NCI-H345 treated with DMSO at 0.1 percent for 48 hours (cell line): ENCODE results near the gene CORO2B.
A peak's percentile ranks its signal among the peaks of the same experiment; 100 is the strongest.

ENCODE experiments used
- DNase-seq: peaks from one replicate; lab custom pipeline; 2025; ENCODE audit not compliant: unreplicated experiment; lab: John Stamatoyannopoulos, UW

Gene CORO2B

DNA sequence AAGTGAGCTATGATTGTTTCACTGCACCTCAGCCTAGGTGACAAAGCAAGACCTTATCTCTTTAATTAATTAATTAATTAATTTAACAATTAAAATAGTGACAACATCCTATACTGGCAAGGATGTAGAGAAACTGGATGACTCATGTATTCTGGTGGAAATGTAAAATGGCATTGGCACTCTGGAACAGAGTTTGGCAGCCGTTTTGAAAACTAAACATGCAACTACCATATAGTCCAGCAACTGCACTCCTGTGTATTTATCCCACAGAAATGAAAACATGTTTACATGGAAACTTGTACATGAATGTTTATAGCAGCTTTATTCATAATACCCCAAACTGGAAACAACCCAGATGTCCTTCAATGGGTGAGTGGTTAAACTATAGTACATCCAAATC, 185.3 kb downstream of the CORO2B start:
- no peak for DNase-seq

DNA sequence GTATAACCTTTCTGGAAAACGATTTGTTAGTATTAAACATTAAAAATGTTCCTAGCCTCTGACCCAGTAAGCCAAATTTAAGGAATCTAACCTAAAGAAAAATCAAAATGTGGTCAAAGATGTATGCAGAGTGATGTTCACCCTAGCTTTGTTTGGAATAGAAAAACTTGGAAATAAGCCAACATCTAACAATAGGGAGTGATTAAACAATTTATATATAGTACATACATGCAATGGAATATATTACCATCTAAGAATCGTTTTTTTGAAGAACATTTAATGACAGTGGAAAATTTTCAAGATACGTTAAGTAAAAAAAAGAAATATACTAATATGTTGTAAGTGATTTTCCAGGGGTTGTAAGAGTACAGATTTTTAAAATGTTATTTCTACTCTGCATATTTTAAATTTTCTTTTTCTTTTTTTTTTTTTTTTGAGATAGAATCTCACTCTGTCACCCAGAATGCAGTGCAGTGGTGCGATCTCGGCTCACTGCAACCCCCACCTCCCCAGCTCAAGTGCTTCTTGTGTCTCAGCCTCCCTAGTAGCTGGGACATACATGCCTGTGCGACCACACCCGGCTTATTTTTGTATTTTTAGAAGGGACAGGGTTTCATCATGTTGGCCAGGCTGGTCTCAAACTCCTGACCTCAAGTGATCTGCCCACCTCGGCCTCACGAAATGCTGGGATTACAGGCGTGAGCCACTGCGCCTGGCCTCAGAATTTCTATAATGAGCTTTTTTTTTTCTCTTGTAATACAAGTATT, 187.0 kb downstream of the CORO2B start:
- DNase-seq = peak; percentile 5

DNA sequence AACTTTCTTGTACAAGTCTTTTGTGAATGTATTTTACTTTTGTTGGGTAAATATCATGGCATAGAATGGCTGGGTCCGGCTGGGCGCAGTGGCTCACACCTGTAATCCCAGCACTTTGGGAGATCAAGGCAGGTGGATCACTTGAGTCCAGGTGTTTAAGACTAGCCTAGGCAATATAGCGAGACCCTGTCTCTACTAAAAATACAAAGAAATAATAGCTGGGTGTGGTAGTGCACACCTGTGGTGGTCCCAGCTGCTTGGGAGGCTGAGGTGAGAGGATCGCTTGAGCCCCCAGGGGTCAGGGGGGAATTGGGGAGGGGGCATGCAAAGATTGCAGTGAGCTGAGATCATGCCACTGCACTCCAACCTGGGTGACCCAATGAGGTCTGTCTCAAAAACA, 189.0 kb downstream of the CORO2B start:
- DNase-seq = no peak

DNA sequence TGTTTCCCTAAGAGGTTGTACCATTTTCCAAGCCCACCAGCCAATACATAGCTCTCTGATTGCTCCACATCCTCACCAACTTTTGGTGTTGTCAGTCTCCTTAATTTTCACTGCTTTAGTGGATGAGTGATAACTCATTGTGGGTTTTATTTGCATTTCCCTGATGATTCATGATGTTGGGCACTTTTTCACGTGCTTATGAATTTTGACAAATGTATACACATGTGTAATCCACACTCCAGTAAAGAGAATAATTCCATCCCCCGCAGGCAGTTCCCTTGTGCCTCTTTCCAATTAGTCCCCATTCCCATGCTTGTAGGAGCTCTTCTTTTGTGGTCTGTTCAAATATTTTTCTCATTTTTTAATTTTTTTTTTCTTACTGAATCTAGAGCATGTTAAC, 189.5 kb downstream of the CORO2B start:
- no peak for DNase-seq

DNA sequence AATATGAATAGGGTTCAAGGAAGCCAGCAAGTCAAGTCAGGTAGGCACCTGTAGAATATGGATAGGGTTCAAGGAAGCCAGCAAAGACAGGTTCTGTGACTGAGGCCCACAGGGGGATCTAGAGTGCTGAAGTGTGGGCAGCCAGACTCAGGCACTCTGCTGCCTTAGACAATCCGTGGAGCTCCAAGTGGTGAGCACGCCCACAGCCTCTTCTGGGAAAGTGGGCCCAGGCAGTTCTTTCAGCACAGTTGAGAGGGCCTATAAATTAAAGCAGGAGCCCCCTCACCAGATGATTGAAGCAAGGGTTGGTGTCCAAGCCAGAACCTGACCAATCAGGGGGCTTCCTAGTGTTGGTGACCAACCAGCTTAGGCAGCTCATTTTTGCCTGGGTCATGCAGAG, 190.9 kb downstream of the CORO2B start:
- DNase-seq = no peak

DNA sequence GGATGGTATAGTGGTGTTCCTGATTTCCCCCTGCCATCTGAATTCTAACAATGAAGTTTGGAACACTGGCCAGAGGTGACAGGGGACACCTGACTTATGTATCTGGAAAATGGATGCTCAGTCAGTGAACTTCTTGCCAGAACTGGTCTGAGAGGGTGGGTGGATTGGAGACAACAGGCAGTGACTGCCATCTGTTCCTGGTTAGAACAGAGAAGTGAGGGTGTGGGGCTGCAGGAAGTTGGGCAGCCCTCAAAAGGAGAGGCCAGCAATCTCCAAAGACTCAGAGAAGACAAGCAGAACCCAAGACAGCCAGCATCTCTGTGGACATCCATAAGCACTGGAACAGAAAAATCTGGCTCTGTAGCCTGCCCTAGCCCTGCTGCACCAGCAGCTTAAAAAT, 191.4 kb downstream of the CORO2B start:
- no peak for DNase-seq

DNA sequence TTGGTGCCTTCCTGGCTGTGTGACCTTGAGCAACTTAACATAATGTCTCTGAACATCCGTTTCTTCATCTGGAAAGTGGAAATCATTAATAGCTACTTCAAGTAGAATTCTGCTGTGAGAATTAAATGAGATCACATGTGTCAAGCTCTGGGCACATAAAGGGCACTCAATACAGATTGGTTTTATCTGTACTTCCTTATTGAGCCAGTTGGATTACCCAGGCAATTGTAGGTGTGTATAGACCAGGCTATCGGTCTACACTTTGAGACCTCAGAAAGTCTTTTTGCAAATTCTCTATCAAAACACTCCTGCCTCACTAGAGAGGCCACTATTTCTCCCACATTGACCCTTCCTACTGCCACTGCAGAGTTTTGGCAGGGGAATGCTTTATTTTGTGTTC, 194.2 kb downstream of the CORO2B start:
- DNase-seq = no peak

DNA sequence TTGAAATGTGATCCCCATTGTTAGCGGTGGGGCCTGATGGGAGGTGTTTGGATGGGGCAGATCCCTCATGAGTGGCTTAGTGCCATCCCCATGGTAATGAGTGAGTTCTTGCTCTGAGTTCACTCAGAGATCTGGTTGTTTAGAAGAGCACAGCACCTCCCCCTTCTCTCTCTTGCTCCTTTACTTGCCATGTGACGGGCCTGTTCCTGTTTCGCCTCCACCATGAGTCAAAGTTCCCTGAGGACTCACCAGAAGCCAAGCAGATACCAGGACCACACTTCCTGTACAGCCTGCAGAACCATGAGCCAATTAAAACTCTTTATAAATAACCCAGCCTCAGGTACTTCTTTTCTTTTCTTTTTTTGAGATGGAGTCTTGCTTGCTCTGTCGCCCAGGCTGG, 195.3 kb downstream of the CORO2B start:
- DNase-seq = no peak

DNA sequence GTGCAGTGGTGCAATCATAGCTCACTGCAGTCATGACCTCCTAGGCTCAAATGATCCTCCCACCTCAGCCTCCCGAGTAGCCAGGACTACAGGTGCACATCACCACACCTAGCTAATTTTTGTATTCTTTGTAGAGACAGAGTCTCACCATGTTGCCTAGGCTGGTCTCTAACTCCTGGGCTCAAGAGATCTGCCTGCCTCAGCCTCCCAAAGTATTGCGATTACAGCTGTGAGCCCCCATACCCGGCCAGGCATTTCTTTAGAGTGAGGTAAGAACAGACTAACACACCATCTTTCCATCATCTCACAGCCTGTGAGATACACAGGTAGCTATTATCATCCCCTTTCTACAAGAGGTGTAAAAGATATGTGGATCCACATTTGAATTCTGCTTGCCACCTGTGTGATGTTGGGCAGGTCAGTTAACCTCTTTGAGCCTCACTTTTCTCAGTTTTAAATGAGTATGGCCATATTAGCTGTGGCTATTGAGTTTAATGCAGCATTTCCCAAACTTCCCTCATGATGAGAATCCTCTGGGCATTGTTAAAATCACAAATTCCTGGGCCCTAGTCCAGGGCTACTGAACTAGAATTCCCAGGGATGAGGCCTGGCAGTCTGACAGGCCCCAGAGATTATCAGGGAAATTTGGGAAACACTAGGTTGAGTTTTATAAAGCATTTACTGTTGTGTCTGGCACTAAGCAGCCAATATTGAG, 195.9 kb downstream of the CORO2B start:
- no peak for DNase-seq

DNA sequence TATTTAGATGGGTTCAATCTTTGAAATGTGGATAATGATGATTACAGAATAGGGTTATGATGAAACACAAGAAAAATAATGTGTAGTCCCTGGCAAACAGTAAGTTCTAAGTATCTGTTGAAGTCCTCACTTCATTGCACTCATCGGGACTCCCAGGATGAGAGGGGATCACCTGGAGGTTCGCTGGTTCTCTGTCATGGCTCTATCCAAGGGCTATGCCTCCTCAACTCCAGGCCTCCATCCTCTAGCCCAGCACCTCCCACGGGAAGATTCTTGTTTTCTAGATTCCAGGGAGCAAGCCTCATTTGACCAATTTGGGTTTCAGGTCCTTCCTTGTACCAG, 196.4 kb downstream of the CORO2B start:
- DNase-seq = no peak

DNA sequence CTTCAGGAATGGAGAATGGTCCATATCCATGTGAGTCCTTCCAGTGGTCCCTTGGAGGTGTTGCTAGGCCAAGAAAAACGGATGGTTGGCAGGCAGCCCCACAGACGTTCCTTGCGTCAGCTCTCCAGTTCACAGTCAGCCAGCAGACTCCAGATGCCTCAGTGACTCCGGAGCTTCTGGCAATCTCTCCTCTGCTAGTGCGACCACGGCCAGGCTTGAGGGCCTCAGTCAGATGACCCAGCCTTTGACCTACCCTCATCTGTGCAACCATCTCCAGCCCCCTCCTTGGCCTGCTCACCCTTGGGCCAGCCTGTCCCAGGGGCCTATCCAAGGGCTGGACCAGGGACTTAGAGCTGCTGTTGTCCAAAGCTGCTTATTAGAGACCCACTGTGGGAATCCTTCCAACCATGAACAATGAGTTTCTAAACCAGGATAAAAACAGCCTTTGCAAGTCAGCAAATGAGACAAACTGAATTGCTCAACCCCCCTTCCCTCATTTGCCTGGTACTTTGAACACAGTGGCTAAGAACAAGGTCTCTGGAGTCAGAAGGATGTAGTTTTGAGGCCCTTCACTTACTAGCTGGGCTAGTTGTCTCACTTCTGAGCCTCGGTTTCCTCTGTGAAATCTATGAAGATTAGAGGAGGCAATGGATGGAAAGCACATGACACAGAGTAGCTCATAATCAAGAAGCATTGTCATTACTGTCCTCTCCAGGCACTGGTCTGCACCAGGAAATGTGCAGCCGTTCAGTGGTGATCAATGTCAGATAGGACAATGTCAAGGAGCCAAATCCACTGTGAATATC, 197.1 kb downstream of the CORO2B start:
- no peak for DNase-seq

DNA sequence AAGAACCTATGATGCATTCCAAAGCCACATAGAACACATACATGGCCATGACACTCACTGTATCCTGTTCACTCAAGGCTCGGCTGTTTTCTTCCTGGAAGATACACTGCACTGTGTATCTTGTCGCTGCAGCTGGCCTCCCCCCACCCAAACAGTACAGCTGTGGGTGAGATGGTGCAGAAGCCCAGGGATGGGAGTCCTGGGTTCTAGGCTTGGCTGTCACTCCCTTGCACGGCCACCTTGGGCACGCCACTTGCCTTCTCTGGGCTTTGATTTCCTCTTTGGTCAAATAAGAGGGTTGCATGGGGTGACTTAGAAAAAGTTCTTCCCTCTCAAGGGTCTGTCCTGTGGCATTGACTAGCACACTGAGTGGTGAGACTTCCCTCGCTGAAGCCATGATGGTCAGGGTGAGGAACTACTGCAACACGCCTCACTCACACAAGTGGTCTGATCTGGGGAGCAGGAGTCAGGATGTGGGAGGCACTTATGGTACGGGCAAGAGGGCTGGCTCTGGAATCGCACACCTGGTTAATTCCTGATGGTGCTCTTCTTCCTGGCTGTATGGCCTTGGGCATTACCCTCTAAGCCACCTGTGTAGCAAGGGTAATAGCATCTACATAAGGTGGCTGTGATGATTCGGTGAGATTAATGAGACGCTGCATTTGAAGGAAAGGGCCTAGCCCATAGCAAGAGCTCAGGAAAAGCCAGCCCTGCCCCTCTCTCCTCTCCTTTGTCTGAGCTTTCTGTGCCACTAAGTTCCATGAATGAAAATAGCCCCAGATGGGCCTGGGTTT, 197.9 kb downstream of the CORO2B start:
- no peak for DNase-seq
